IMR-90 (cell line): ENCODE results near the gene CLDN14. TPM values are rescaled to one million over a fixed set of nuclear protein-coding genes. Genes with fewer than 3 reads are reported as not detected.

Experiments
- ATAC-seq: fragments of 200-7000 bp; cut with Tn5 transposase; 2 replicates; pipeline ENCODE4 v1.9.1; 2020; ENCODE audit warnings: low read depth, mild to moderate bottlenecking, moderate library complexity
- BruUV-seq: library from RNA; stranded (reverse); fragments of 400-500 nt; replicated peaks from 2 replicates; lab custom pipeline; 2021; lab: Mats Ljungman, UMichigan
- CTCF ChIA-PET: fragments of 300-600 bp; formaldehyde crosslinking; extraction: SDS; loops from one replicate; lab custom pipeline; 2021; ENCODE audit warnings: antibody characterized with exemption; lab: Yijun Ruan, JAX
- POLR2A ChIA-PET: fragments of 300-600 bp; sonication (Branson Sonifier 250); formaldehyde crosslinking; loops from one replicate; lab custom pipeline; 2022; ENCODE audit warnings: antibody characterized with exemption; ENCODE audit not compliant: unreplicated experiment; lab: Charles Lee
- DNase-seq: peaks from one replicate; pipeline ENCODE4 v3.0.0; 2013
- H2AFZ ChIP-seq: replicated peaks from 2 replicates; pipeline ENCODE3; 2013; ENCODE audit warnings: low read length, mild to moderate bottlenecking; ENCODE audit not compliant: poor library complexity
- H2AK5ac ChIP-seq: 2 replicates; pipeline ENCODE4 v1.6.1; 2013; ENCODE audit warnings: low read depth, low read length, inconsistent platforms
- H2AK9ac ChIP-seq: replicated peaks from 2 replicates; pipeline ENCODE3; 2013; ENCODE audit warnings: mild to moderate bottlenecking, low read depth, low read length, moderate library complexity; ENCODE audit not compliant: poor library complexity
- H2BK120ac ChIP-seq: 2 replicates; pipeline ENCODE4 v1.6.1; 2013; ENCODE audit warnings: low read depth, low read length, inconsistent platforms
- H2BK15ac ChIP-seq: 3 replicates; pipeline ENCODE4 v1.6.1; 2013; ENCODE audit warnings: low read depth, low read length, inconsistent platforms
- H2BK20ac ChIP-seq: 2 replicates; pipeline ENCODE4 v1.6.1; 2013; ENCODE audit warnings: low read depth, mild to moderate bottlenecking, inconsistent platforms, low read length, moderate library complexity
- H2BK5ac ChIP-seq: 2 replicates; pipeline ENCODE4 v1.6.1; 2013; ENCODE audit warnings: mild to moderate bottlenecking, low read depth, low read length, inconsistent platforms; ENCODE audit not compliant: poor library complexity, severe bottlenecking
- H3K14ac ChIP-seq: replicated peaks from 2 replicates; pipeline ENCODE4 v1.6.1; 2013; ENCODE audit warnings: low read depth, low read length, inconsistent platforms
- H3K18ac ChIP-seq: 2 replicates; pipeline ENCODE4 v1.6.1; 2013; ENCODE audit warnings: low read depth, low read length, control low read depth
- H3K23ac ChIP-seq: 2 replicates; pipeline ENCODE4 v1.6.1; 2013; ENCODE audit warnings: low read depth, low read length, inconsistent platforms
- H3K27ac ChIP-seq: 2 replicates; pipeline ENCODE4 v1.5.1; 2013; ENCODE audit warnings: mild to moderate bottlenecking, control low read depth, low read length; ENCODE audit not compliant: insufficient read depth
- H3K27me3 ChIP-seq: 2 replicates; pipeline ENCODE4 v1.6.1; 2013; ENCODE audit warnings: low read length; ENCODE audit not compliant: control insufficient read depth, insufficient read depth
- H3K36me3 ChIP-seq: 2 replicates; pipeline ENCODE4 v1.6.1; 2013; ENCODE audit warnings: low read length, mixed read lengths; ENCODE audit not compliant: control insufficient read depth, insufficient read depth
- H3K4ac ChIP-seq: 2 replicates; pipeline ENCODE4 v1.6.1; 2013; ENCODE audit warnings: low read depth, low read length, inconsistent platforms
- H3K4me1 ChIP-seq: 2 replicates; pipeline ENCODE4 v1.6.1; 2013; ENCODE audit warnings: low read length, mixed read lengths; ENCODE audit not compliant: control insufficient read depth, insufficient read depth
- H3K4me2 ChIP-seq: 2 replicates; pipeline ENCODE4 v1.6.1; 2013; ENCODE audit warnings: low read depth, mild to moderate bottlenecking, control low read depth, low read length, moderate library complexity
- H3K4me3 ChIP-seq: 2 replicates; pipeline ENCODE4 v1.5.1; 2013; ENCODE audit warnings: low read depth, mild to moderate bottlenecking, control low read depth, low read length, moderate library complexity; ENCODE audit not compliant: insufficient read depth
- H3K56ac ChIP-seq: 2 replicates; pipeline ENCODE4 v1.6.1; 2013; ENCODE audit warnings: low read length, inconsistent platforms; ENCODE audit not compliant: insufficient read depth; ENCODE audit errors: extremely low read depth
- H3K79me1 ChIP-seq, 2 experiments: 2 replicates each; pipeline ENCODE4 v1.6.1; 2013; ENCODE audit warnings: low read length in 2 of 2, inconsistent platforms in 1 of 2, low read depth in 1 of 2
- H3K9ac ChIP-seq: 2 replicates; pipeline ENCODE4 v1.6.1; 2013; ENCODE audit warnings: low read depth, low read length, control low read depth
- H3K9me1 ChIP-seq: 2 replicates; pipeline ENCODE4 v1.6.1; 2013; ENCODE audit warnings: low read length, inconsistent platforms; ENCODE audit not compliant: insufficient read depth
- H3K9me3 ChIP-seq: 2 replicates; pipeline ENCODE4 v1.6.1; 2013; ENCODE audit warnings: low read length; ENCODE audit not compliant: control insufficient read depth, insufficient read depth
- H4K20me1 ChIP-seq: 2 replicates; pipeline ENCODE4 v1.6.1; 2013; ENCODE audit warnings: low read length, inconsistent platforms; ENCODE audit not compliant: insufficient read depth
- H4K5ac ChIP-seq: 2 replicates; pipeline ENCODE4 v1.6.1; 2013; ENCODE audit warnings: mild to moderate bottlenecking, low read depth, low read length, control low read depth
- H4K8ac ChIP-seq, 2 experiments: 2 replicates each; pipeline ENCODE4 v1.6.1; 2013; ENCODE audit warnings: low read depth in 2 of 2, low read length in 2 of 2, control low read depth in 1 of 2, inconsistent platforms in 1 of 2
- H4K91ac ChIP-seq: 2 replicates; pipeline ENCODE4 v1.6.1; 2013; ENCODE audit warnings: low read depth, low read length, inconsistent platforms; ENCODE audit not compliant: insufficient read depth
- BHLHE40 ChIP-seq: fragments of 150-350 bp; IDR thresholded peaks from 2 replicates; pipeline ENCODE4 v1.6.1; 2016; ENCODE audit warnings: mild to moderate bottlenecking, low read depth, low read length
- CEBPB ChIP-seq: IDR thresholded peaks from 2 replicates; pipeline ENCODE4 v1.6.1; 2012; ENCODE audit warnings: low read depth, low read length, improper control_type of control experiment
- CHD1 ChIP-seq: IDR thresholded peaks from 2 replicates; pipeline ENCODE4 v1.6.1; 2012; ENCODE audit warnings: low read depth, low read length, improper control_type of control experiment
- CTCF ChIP-seq: conservative IDR thresholded peaks from 2 replicates; pipeline ENCODE4 v1.5.1; 2012; ENCODE audit warnings: mild to moderate bottlenecking, low read depth, low read length, improper control_type of control experiment
- ELK1 ChIP-seq: fragments of 150-350 bp; IDR thresholded peaks from 2 replicates; pipeline ENCODE4 v1.6.1; 2016; ENCODE audit warnings: low read depth, mild to moderate bottlenecking, low read length, moderate library complexity, borderline replicate concordance
- FOS ChIP-seq: fragments of 150-350 bp; IDR thresholded peaks from 2 replicates; pipeline ENCODE4 v1.6.1; 2016; ENCODE audit warnings: low read depth, low read length
- MAFK ChIP-seq: IDR thresholded peaks from 2 replicates; pipeline ENCODE4 v1.6.1; 2012; ENCODE audit warnings: low read depth, low read length, improper control_type of control experiment
- MAZ ChIP-seq: IDR thresholded peaks from 2 replicates; pipeline ENCODE4 v1.6.1; 2012; ENCODE audit warnings: low read depth, mild to moderate bottlenecking, low read length, improper control_type of control experiment, moderate library complexity, borderline replicate concordance
- MXI1 ChIP-seq: IDR thresholded peaks from 2 replicates; pipeline ENCODE4 v1.6.1; 2012; ENCODE audit warnings: low read depth, mild to moderate bottlenecking, low read length, moderate library complexity, borderline replicate concordance
- NFE2L2 ChIP-seq: fragments of 150-350 bp; IDR thresholded peaks from 2 replicates; pipeline ENCODE4 v1.6.1; 2016; ENCODE audit warnings: low read depth, mild to moderate bottlenecking, low read length
- POLR2A ChIP-seq: IDR thresholded peaks from 2 replicates; pipeline ENCODE4 v1.6.1; 2012; ENCODE audit warnings: mild to moderate bottlenecking, low read depth, low read length
- RAD21 ChIP-seq: IDR thresholded peaks from 2 replicates; pipeline ENCODE4 v1.6.1; 2012; ENCODE audit warnings: low read length, improper control_type of control experiment
- RCOR1 ChIP-seq: IDR thresholded peaks from 2 replicates; pipeline ENCODE4 v1.6.1; 2012; ENCODE audit warnings: mild to moderate bottlenecking, low read length, improper control_type of control experiment; ENCODE audit not compliant: insufficient replicate concordance
- RFX5 ChIP-seq: IDR thresholded peaks from 2 replicates; pipeline ENCODE4 v1.8.0; 2012; ENCODE audit warnings: low read depth, mild to moderate bottlenecking, low read length, moderate library complexity
- SMC3 ChIP-seq: fragments of 150-350 bp; IDR thresholded peaks from 2 replicates; pipeline ENCODE4 v1.6.1; 2016; ENCODE audit warnings: low read depth, mild to moderate bottlenecking, antibody characterized with exemption, low read length, moderate library complexity
- WGBS, 2 experiments: methylation state at CpG; one replicate each; pipeline versions ENCODE4 v1.1.5 to v1.1.7; 2013; ENCODE audit warnings: missing lambda C conversion rate in 2 of 2; ENCODE audit not compliant: insufficient read length in 1 of 2; ENCODE audit errors: extremely low coverage in 2 of 2; 5-methylcytosine and 5-hydroxymethylcytosine counted together
- dilution Hi-C: fragments of 300-500 bp; cut with HindIII; formaldehyde crosslinking; loops from one replicate; pipeline ENCODE4 v1.14.3; 2018; ENCODE audit warnings: low sequenced_read_pairs; ENCODE audit not compliant: unreplicated experiment
- in situ Hi-C: fragments of 300-500 bp; cut with MboI; formaldehyde crosslinking; loops from 3 replicates; pipeline ENCODE4 v1.14.3; 2019; ENCODE audit warnings: low sequenced_read_pairs, inconsistent platforms, mixed read lengths
- intact Hi-C: fragments of 100-400 bp; cut with micrococcal nuclease; formaldehyde crosslinking; loops from 2 replicates; pipeline ENCODE4 v1.10.0; 2022
- polyA plus RNA-seq, 3 experiments: library from polyadenylated mRNA; depleted of rRNA; stranded (reverse); fragments of >200 nt; gene quantifications; 2 replicates each; pipeline ENCODE4 v1.2.3, GENCODE V29; 2012; ENCODE audit warnings: low replicate concordance in 1 of 3
- total RNA-seq: library from RNA; depleted of rRNA; stranded (reverse); fragments of >200 nt; gene quantifications from 2 replicates; pipeline ENCODE4 v1.2.3, GENCODE V29; 2012
- TF ChIP-seq, protein P1 (sequence below): fragments of 150-350 bp; IDR thresholded peaks from 2 replicates; pipeline ENCODE4 v1.6.1; 2017; ENCODE audit warnings: mild to moderate bottlenecking, antibody characterized with exemption, low read length, low read depth

The CLDN14 gene
- total and polyA plus RNA-seq, 2 of the 4 experiments (the other 2 are of a cell fraction), result not detected

GRCh38 chr21:36481639-36482038, 1.7 kb upstream of the CLDN14 start:
- CTCF ChIA-PET, result no interaction called here
- no peaks in the 10 kb centered on the region; the same call in 1 of the 2 replicates for H3K27me3 ChIP-seq
- H2AFZ ChIP-seq, result no peak overlapping the region
- H3K18ac ChIP-seq, result no peak overlapping the region
- no peak overlapping the region for H2BK120ac ChIP-seq
- no peaks in the 10 kb centered on the region for H3K79me1 ChIP-seq
- no peak overlapping the region for H4K5ac ChIP-seq
- no TSS peak for BruUV-seq
- H3K4ac ChIP-seq, result no peak overlapping the region
- POLR2A ChIA-PET, result no interaction called here
- no peak overlapping the region for H3K27ac ChIP-seq
- dilution Hi-C loops, result no loop called here
- H3K9me3 ChIP-seq, result no peaks in the 10 kb centered on the region
- no peak overlapping the region for H2BK20ac ChIP-seq
- DNase-seq (no peak), ATAC-seq (no peak)
- no peak overlapping the region for H2AK5ac ChIP-seq
- H4K8ac ChIP-seq, result no peak overlapping the region
- no peak overlapping the region for H3K9ac ChIP-seq
- H4K91ac ChIP-seq, result no peak overlapping the region
- H3K14ac ChIP-seq, result no peak overlapping the region
- H3K56ac ChIP-seq, result no peak overlapping the region
- peaks cover 18% of the 10 kb centered on the region for H3K4me1 ChIP-seq
- H2BK15ac ChIP-seq, result no peak overlapping the region
- no peaks in the 10 kb centered on the region for H3K36me3 ChIP-seq
- no peak for TF ChIP-seq RAD21
- no peak for TF ChIP-seq CEBPB
- no peak for TF ChIP-seq RCOR1
- no peak for TF ChIP-seq ELK1
- TF ChIP-seq POLR2A, result no peak
- TF ChIP-seq CTCF, result no peak
- TF ChIP-seq BHLHE40, result no peak
- TF ChIP-seq, protein P1, sequence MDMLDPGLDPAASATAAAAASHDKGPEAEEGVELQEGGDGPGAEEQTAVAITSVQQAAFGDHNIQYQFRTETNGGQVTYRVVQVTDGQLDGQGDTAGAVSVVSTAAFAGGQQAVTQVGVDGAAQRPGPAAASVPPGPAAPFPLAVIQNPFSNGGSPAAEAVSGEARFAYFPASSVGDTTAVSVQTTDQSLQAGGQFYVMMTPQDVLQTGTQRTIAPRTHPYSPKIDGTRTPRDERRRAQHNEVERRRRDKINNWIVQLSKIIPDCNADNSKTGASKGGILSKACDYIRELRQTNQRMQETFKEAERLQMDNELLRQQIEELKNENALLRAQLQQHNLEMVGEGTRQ, result no peak
- no peak for TF ChIP-seq SMC3
- no peak for TF ChIP-seq MAZ
- TF ChIP-seq MAFK, result no peak
- TF ChIP-seq FOS, result no peak
- TF ChIP-seq CHD1, result no peak
- TF ChIP-seq NFE2L2, result no peak
- TF ChIP-seq RFX5, result no peak
- TF ChIP-seq MXI1, result no peak
- no peak overlapping the region for H3K4me2 ChIP-seq
- WGBS, 2 experiments, result no CpG with 5 or more reads among the region's 5 CpGs
- no peak overlapping the region for H3K23ac ChIP-seq
- no peak overlapping the region for H2BK5ac ChIP-seq
- H3K9me1 ChIP-seq, result peaks cover 9% of the 10 kb centered on the region; the same call in 1 of the 2 replicates
- H3K4me3 ChIP-seq, result no peak overlapping the region
- in situ Hi-C loops, result no loop called here
- H4K20me1 ChIP-seq, result no peaks in the 10 kb centered on the region
- no peak overlapping the region for H2AK9ac ChIP-seq
- intact Hi-C loops, result no loop called here
